HG02938 (cell line): ENCODE data around the gene CYB5R3.
"Not testable (repeated sequence)": the region's sequence is repeated elsewhere in the genome, so short reads cannot be mapped to it uniquely, and the experiment has no call there.

ENCODE experiments used
- ATAC-seq: cut with Tn5 transposase; IDR thresholded peaks from one replicate; pipeline ENCODE4 v1.9.1; 2021; ENCODE audit warnings: mild to moderate bottlenecking, moderate library complexity; ENCODE audit not compliant: unreplicated experiment

CYB5R3 gene

GRCh38 chr22:42679691-42680090 is 30.5 kb upstream of the CYB5R3 start:
- ATAC-seq: no peak

DNA sequence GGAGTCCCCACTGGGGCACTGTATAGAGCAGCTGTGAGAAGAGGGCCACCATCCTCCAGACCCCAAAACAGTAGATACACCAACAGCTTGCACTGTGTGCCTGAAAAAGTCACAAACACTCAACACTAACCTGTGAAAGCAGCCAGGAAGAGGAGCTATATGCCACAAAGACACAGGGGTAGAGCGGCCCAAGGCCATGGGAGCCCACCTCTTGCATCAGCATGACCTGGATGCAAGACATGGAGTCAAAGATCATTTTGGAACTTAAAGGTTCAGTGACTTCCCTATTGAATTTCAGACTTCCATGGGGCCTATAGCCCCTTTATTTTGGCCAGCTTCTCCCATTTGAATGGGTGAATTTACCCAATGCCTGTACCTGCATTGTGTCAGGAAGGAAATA is 29.7 kb upstream of the CYB5R3 start:
- no peak for ATAC-seq

- ATAC-seq: not testable (repeated sequence)
Measured at GRCh38 chr22:42677936-42678335, 28.7 kb upstream of the CYB5R3 start.

DNA sequence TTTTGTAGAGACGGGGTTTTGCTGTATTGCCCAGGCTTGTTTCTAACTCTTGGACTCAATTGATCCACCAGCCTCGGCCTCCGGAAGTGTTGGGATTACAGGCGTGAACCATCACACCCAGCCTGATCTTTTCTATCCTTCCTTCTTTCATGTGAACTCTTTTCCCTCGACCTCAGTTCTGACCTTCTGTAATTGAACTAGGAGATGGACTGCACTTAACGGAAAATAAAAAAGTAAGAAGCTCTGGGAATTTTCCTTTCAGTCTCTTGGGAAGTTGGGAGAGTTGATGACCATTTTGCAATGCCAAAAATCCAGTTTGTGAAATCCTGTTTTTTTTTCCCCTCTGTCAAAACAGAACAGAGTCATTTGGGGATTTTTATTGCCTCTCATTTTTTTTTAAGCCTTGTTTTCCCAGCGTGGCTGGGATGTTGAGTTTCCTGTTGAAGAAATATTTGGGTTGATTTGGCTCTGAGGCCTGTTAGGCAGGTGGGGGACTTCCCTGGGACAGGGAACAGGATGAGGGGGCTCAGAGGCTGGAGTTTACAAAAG is 26.9 kb upstream of the CYB5R3 start:
- ATAC-seq: no peak

- ATAC-seq: no peak
Measured at GRCh38 chr22:42673898-42674401, 24.8 kb upstream of the CYB5R3 start.

- ATAC-seq: not testable (repeated sequence)
Measured at GRCh38 chr22:42673071-42673470, 23.9 kb upstream of the CYB5R3 start.

DNA sequence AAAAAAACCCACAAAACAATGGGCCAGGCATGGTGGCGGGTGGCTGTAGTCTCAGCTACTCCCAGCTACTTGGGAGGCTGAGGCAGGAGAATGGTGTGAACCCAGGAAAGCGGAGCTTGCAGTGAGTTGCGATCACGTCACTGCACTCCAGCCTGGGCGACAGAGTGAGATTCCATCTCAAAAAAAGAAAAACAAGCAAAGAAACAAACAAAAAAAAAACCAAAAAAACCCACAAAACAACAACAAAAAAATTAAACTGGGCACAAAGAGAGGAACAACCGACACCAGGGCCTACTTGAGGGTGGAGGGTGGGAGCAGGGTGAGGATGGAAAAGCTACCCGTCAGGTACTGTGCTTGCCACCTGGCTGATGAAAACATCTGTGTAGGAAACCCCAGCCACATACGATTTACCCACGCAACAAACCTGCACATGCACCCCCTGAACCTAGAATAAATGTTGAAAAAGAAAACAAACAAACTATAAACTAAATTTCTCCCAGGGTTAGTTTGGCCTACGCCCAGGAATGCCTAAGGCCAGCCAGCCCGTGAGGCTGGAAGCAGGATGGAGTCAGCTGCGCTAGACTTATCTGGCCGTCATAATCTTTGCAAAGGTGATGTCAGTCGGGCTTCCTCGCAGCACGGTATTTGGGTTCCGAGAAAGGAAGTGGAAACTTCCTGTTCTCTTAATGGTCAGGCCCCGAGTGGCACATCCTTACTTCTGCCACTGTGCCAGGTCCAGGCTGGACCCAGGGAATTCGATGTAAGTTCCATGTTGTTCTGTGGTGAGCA is 21.9 kb upstream of the CYB5R3 start:
- ATAC-seq: no peak

GRCh38 chr22:42670046-42670445 is 20.9 kb upstream of the CYB5R3 start:
- ATAC-seq: no peak

- ATAC-seq: not testable (repeated sequence)
Measured at GRCh38 chr22:42666393-42666792, 17.2 kb upstream of the CYB5R3 start.

GRCh38 chr22:42664976-42665831 is 16.0 kb upstream of the CYB5R3 start:
- ATAC-seq: no peak

DNA sequence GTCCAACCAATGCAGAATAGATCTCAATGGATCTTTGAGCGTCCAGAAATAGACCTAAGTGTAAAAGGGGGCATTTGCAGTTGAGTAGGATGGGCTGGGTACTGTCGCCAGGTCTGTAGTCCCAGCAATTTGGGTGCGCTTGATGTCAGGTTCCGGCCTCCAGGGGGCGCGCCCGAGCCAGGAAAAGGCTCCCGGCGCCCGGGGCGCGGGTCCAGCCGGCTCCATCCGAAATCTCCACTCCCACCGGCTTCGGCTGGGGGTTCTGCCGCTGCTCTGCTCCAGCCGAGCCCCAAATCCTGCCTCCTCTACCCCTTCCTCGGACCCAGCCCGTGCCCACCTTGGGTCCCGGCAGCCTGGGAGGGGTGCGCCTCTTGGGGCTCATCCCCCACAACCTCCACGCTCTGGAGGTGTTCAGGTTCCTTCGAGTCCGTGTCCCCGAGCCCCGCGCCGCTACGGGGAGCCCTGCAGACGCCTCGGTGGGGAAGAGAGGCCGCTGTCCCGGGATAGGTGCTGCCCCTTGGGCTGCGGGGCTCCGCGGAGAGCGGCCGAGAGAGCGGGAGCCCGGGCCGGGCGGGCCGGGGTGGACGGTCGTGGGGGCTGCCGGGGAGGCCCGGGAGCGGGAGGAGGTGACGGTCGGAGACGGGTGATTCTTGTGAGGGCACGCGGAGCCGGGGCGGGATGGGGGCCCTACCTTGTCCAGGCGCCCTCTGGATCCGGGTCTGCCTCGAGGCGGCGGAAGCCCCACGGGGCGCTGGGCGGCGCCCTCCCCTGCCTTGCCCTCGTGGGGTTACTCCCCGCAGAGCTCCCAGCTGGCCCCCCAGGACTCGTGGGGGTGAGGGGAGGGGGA is 13.0 kb upstream of the CYB5R3 start:
- no peak for ATAC-seq

- ATAC-seq: no peak
Measured at GRCh38 chr22:42656578-42656977, 7.4 kb upstream of the CYB5R3 start.

- no peak for ATAC-seq
Measured at GRCh38 chr22:42655693-42656092, 6.5 kb upstream of the CYB5R3 start.

GRCh38 chr22:42654436-42655073 is 5.4 kb upstream of the CYB5R3 start:
- no peak for ATAC-seq

GRCh38 chr22:42653999-42654398 is 4.8 kb upstream of the CYB5R3 start:
- ATAC-seq: no peak

- ATAC-seq: no peak
Measured at GRCh38 chr22:42651134-42651533, 1.9 kb upstream of the CYB5R3 start.

- no peak for ATAC-seq
Measured at GRCh38 chr22:42648368-42649245, 585 bp downstream of the CYB5R3 start.

- ATAC-seq: no peak
Measured at GRCh38 chr22:42648017-42648367, 1.2 kb downstream of the CYB5R3 start.
